Activated naive CD8-positive, alpha-beta T cell treated with anti-CD3 and anti-CD28 coated beads, Interleukin-2, amount 50 U/mL, for 24 hours (primary cell): Measurements from ENCODE around the gene UBE2D2.

Source experiments
- ATAC-seq: fragments of 150-1000 bp; cut with Tn5 transposase; one replicate; pipeline ENCODE4 v1.10.0; 2021
- DNase-seq: peaks from one replicate; pipeline ENCODE4 v3.0.0; 2021
- H3K27ac Mint-ChIP-seq: one replicate; pipeline ENCODE4 v1.8.0; 2021; ENCODE audit warnings: mild to moderate bottlenecking, mixed read lengths
- H3K27me3 Mint-ChIP-seq: one replicate; pipeline ENCODE4 v1.8.0; 2021; ENCODE audit warnings: mixed read lengths
- H3K36me3 Mint-ChIP-seq: one replicate; pipeline ENCODE4 v1.8.0; 2021; ENCODE audit warnings: low read depth, mixed read lengths
- H3K4me1 Mint-ChIP-seq: one replicate; pipeline ENCODE4 v1.8.0; 2021; ENCODE audit warnings: mixed read lengths
- H3K4me3 Mint-ChIP-seq: one replicate; pipeline ENCODE4 v1.8.0; 2021; ENCODE audit warnings: mild to moderate bottlenecking, moderate library complexity, mixed read lengths
- H3K9me3 Mint-ChIP-seq: one replicate; pipeline ENCODE4 v1.8.0; 2021; ENCODE audit warnings: mixed read lengths

The UBE2D2 gene

GRCh38 chr5:139650031-139650688 is 89.0 kb downstream of the UBE2D2 start:
- Mint-ChIP-seq H3K4me1 (peaks cover 59% of the 10 kb centered on the region), H3K9me3 (no peaks in the 10 kb centered on the region), H3K27me3 (peaks cover 48% of the 10 kb centered on the region), H3K36me3 (no peaks in the 10 kb centered on the region), H3K4me3 (peak overlapping the region; percentile 83), H3K27ac (peak overlapping the region; percentile 65)
- ATAC-seq = no peak
- DNase-seq = peak; percentile 60

GRCh38 chr5:139650689-139651042 is 89.5 kb downstream of the UBE2D2 start:
- Mint-ChIP-seq H3K4me3 (peak overlapping the region; percentile 83), H3K4me1 (peaks cover 60% of the 10 kb centered on the region), H3K27ac (no peak overlapping the region), H3K36me3 (no peaks in the 10 kb centered on the region), H3K27me3 (peaks cover 48% of the 10 kb centered on the region), H3K9me3 (no peaks in the 10 kb centered on the region)
- no peak for DNase-seq
- ATAC-seq = no peak

- H3K9me3 Mint-ChIP-seq = no peaks in the 10 kb centered on the region
- peaks cover 47% of the 10 kb centered on the region for H3K27me3 Mint-ChIP-seq
- ATAC-seq (no peak), DNase-seq (no peak)
- peaks cover 62% of the 10 kb centered on the region for H3K4me1 Mint-ChIP-seq
- no peaks in the 10 kb centered on the region for H3K36me3 Mint-ChIP-seq
- peak overlapping the region; percentile 58 for H3K27ac Mint-ChIP-seq
- H3K4me3 Mint-ChIP-seq = peak overlapping the region; percentile 55
These were observed 90.1 kb downstream of the UBE2D2 start for GRCh38 chr5:139651043-139651834.

- peak; percentile 83 for DNase-seq
- peak; percentile 46 for ATAC-seq
- no peaks in the 10 kb centered on the region for H3K36me3 Mint-ChIP-seq
- peaks cover 61% of the 10 kb centered on the region for H3K4me1 Mint-ChIP-seq
- no peaks in the 10 kb centered on the region for H3K9me3 Mint-ChIP-seq
- peak overlapping the region; percentile 58 for H3K27ac Mint-ChIP-seq
- peak overlapping the region; percentile 55 for H3K4me3 Mint-ChIP-seq
- H3K27me3 Mint-ChIP-seq = peaks cover 39% of the 10 kb centered on the region
These were observed 91.0 kb downstream of the UBE2D2 start for GRCh38 chr5:139651853-139652787.

- no peaks in the 10 kb centered on the region for H3K9me3 Mint-ChIP-seq
- no peak for DNase-seq
- H3K4me1 Mint-ChIP-seq = peaks cover 60% of the 10 kb centered on the region
- H3K27me3 Mint-ChIP-seq = peaks cover 32% of the 10 kb centered on the region
- H3K27ac Mint-ChIP-seq = peak overlapping the region; percentile 58
- peak overlapping the region; percentile 12 for H3K4me3 Mint-ChIP-seq
- no peaks in the 10 kb centered on the region for H3K36me3 Mint-ChIP-seq
- no peak for ATAC-seq
These were observed 91.7 kb downstream of the UBE2D2 start for GRCh38 chr5:139652788-139653241.

- DNase-seq (no peak), ATAC-seq (no peak)
- Mint-ChIP-seq H3K4me1 (peaks cover 65% of the 10 kb centered on the region), H3K4me3 (no peak overlapping the region), H3K27ac (no peak overlapping the region), H3K27me3 (peaks cover 35% of the 10 kb centered on the region), H3K36me3 (no peaks in the 10 kb centered on the region), H3K9me3 (no peaks in the 10 kb centered on the region)
These were observed 92.5 kb downstream of the UBE2D2 start for GRCh38 chr5:139653616-139654015.

GRCh38 chr5:139654464-139654863 is 93.3 kb downstream of the UBE2D2 start:
- H3K4me1 Mint-ChIP-seq = peaks cover 67% of the 10 kb centered on the region
- peaks cover 32% of the 10 kb centered on the region for H3K27me3 Mint-ChIP-seq
- no peak overlapping the region for H3K27ac Mint-ChIP-seq

GRCh38 chr5:139654871-139655491 is 93.8 kb downstream of the UBE2D2 start:
- Mint-ChIP-seq H3K27ac (no peak overlapping the region), H3K4me3 (no peak overlapping the region), H3K4me1 (peaks cover 63% of the 10 kb centered on the region), H3K27me3 (peaks cover 27% of the 10 kb centered on the region), H3K9me3 (no peaks in the 10 kb centered on the region), H3K36me3 (no peaks in the 10 kb centered on the region)
- ATAC-seq = no peak
- no peak for DNase-seq

More at GRCh38 chr5:139654464-139654863, 93.3 kb downstream of the UBE2D2 start:
- ATAC-seq (no peak), DNase-seq (no peak)
- Mint-ChIP-seq H3K4me3 (no peak overlapping the region), H3K36me3 (no peaks in the 10 kb centered on the region), H3K9me3 (no peaks in the 10 kb centered on the region)

- H3K4me3 Mint-ChIP-seq = no peak overlapping the region
- DNase-seq (no peak), ATAC-seq (no peak)
- H3K9me3 Mint-ChIP-seq = no peaks in the 10 kb centered on the region
- no peaks in the 10 kb centered on the region for H3K36me3 Mint-ChIP-seq
- H3K27me3 Mint-ChIP-seq = peaks cover 22% of the 10 kb centered on the region
- H3K27ac Mint-ChIP-seq = no peak overlapping the region
- H3K4me1 Mint-ChIP-seq = peaks cover 60% of the 10 kb centered on the region
These were observed 94.7 kb downstream of the UBE2D2 start for GRCh38 chr5:139655727-139656271.

- Mint-ChIP-seq H3K4me1 (peaks cover 55% of the 10 kb centered on the region), H3K36me3 (no peaks in the 10 kb centered on the region), H3K27ac (peak overlapping the region; percentile 48), H3K27me3 (peaks cover 12% of the 10 kb centered on the region), H3K4me3 (no peak overlapping the region), H3K9me3 (no peaks in the 10 kb centered on the region)
- DNase-seq = no peak
- no peak for ATAC-seq
These were observed 96.5 kb downstream of the UBE2D2 start for GRCh38 chr5:139657363-139658321.

GRCh38 chr5:139658501-139658927 is 97.4 kb downstream of the UBE2D2 start:
- ATAC-seq (no peak), DNase-seq (no peak)

GRCh38 chr5:139658928-139659667 is 98.0 kb downstream of the UBE2D2 start:
- H3K9me3 Mint-ChIP-seq = no peaks in the 10 kb centered on the region
- peaks cover 4% of the 10 kb centered on the region for H3K27me3 Mint-ChIP-seq
- DNase-seq (no peak), ATAC-seq (no peak)
- peak overlapping the region; percentile 65 for H3K4me3 Mint-ChIP-seq
- H3K4me1 Mint-ChIP-seq = peaks cover 51% of the 10 kb centered on the region
- peak overlapping the region; percentile 71 for H3K27ac Mint-ChIP-seq
- no peaks in the 10 kb centered on the region for H3K36me3 Mint-ChIP-seq

More at GRCh38 chr5:139658501-139658927, 97.4 kb downstream of the UBE2D2 start:
- Mint-ChIP-seq H3K27me3 (peaks cover 6% of the 10 kb centered on the region), H3K4me3 (no peak overlapping the region), H3K4me1 (peaks cover 54% of the 10 kb centered on the region), H3K9me3 (no peaks in the 10 kb centered on the region), H3K27ac (peak overlapping the region; percentile 46), H3K36me3 (no peaks in the 10 kb centered on the region)
